Common myeloid progenitor, CD34-positive (primary cell): Measurements from ENCODE around the gene PCDHGA5. TPM values are rescaled to one million over a fixed set of nuclear protein-coding genes. Genes with fewer than 3 reads are reported as not detected.
A peak's percentile ranks its signal among the peaks of the same experiment; 100 is the strongest.
"Not testable (repeated sequence)": the region's sequence is repeated elsewhere in the genome, so short reads cannot be mapped to it uniquely, and the experiment has no call there.

Source experiments
- CTCF ChIA-PET: fragments of 350-600 bp; sonication (Branson Sonifier 250); formaldehyde crosslinking; loops from one replicate; lab custom pipeline; 2021; ENCODE audit warnings: antibody characterized with exemption; lab: Charles Lee
- POLR2A ChIA-PET: fragments of 350-600 bp; sonication (Branson Sonifier 250); formaldehyde crosslinking; loops from one replicate; lab custom pipeline; 2021; ENCODE audit warnings: antibody characterized with exemption; lab: Charles Lee
- DNase-seq, 3 donors: peaks; one replicate each; pipeline versions ENCODE4 v3.0.0 to v3.0.0-alpha.2; 2013
- H3K27ac ChIP-seq, 2 experiments: 1 replicate in 1 of 2; 2 replicates in 1 of 2; pipeline ENCODE4 v1.7.0; 2013; ENCODE audit warnings: inconsistent platforms in 2 of 2, low read length in 2 of 2, mild to moderate bottlenecking in 2 of 2, low read depth in 1 of 2, moderate library complexity in 1 of 2; ENCODE audit not compliant: severe bottlenecking in 2 of 2, insufficient read depth in 1 of 2, poor library complexity in 1 of 2
- H3K27me3 ChIP-seq, 5 experiments: replicated peaks in 2 of 5; 1 replicate in 3 of 5; 2 replicates in 2 of 5; pipeline versions ENCODE4 v1.6.1 to v1.7.0; 2013; ENCODE audit warnings: low read length in 4 of 5, mild to moderate bottlenecking in 2 of 5, moderate library complexity in 2 of 5, inconsistent platforms in 1 of 5; ENCODE audit not compliant: insufficient read depth in 5 of 5, control insufficient read depth in 4 of 5
- H3K36me3 ChIP-seq, 4 experiments: 1 replicate in 2 of 4; 2 replicates in 2 of 4; pipeline versions ENCODE4 v1.6.1 to v1.7.0; 2013; ENCODE audit warnings: low read length in 3 of 4, control low read depth in 1 of 4, mild to moderate bottlenecking in 1 of 4; ENCODE audit not compliant: control insufficient read depth in 4 of 4, insufficient read depth in 4 of 4
- H3K4me1 ChIP-seq, 4 experiments: 1 replicate in 3 of 4; 2 replicates in 1 of 4; pipeline versions ENCODE4 v1.6.1 to v1.7.1; 2013; ENCODE audit warnings: low read length in 3 of 4, mild to moderate bottlenecking in 3 of 4, control low read depth in 1 of 4, inconsistent platforms in 1 of 4, moderate library complexity in 1 of 4; ENCODE audit not compliant: control insufficient read depth in 4 of 4, insufficient read depth in 4 of 4; ENCODE audit errors: control extremely low read depth in 1 of 4
- H3K4me3 ChIP-seq, 7 experiments: 1 replicate in 4 of 7; 2 replicates in 3 of 7; pipeline versions ENCODE4 v1.5.1 to v1.7.0; 2013; ENCODE audit warnings: mild to moderate bottlenecking in 7 of 7, low read length in 6 of 7, moderate library complexity in 6 of 7, inconsistent platforms in 2 of 7, low read depth in 2 of 7, control low read depth in 1 of 7; ENCODE audit not compliant: insufficient read depth in 4 of 7, control insufficient read depth in 1 of 7; ENCODE audit errors: extremely low read depth in 1 of 7
- H3K9me3 ChIP-seq, 5 experiments: 1 replicate in 4 of 5; 2 replicates in 1 of 5; pipeline versions ENCODE4 v1.6.1 to v1.7.1; 2013; ENCODE audit warnings: low read length in 4 of 5, mild to moderate bottlenecking in 2 of 5, inconsistent platforms in 1 of 5, low read depth in 1 of 5, moderate library complexity in 1 of 5; ENCODE audit not compliant: control insufficient read depth in 4 of 5, insufficient read depth in 2 of 5; ENCODE audit errors: control extremely low read depth in 1 of 5
- WGBS: methylation state at CpG from one replicate; pipeline ENCODE4 v1.1.5; 2013; ENCODE audit not compliant: insufficient coverage; 5-methylcytosine and 5-hydroxymethylcytosine counted together
- polyA plus RNA-seq: library from polyadenylated mRNA; unstranded; fragments of 120-200 nt; gene quantifications from one replicate; pipeline ENCODE4 v1.2.1, GENCODE V29; 2013

The PCDHGA5 gene
- polyA plus RNA-seq: 0.55 TPM

DNA sequence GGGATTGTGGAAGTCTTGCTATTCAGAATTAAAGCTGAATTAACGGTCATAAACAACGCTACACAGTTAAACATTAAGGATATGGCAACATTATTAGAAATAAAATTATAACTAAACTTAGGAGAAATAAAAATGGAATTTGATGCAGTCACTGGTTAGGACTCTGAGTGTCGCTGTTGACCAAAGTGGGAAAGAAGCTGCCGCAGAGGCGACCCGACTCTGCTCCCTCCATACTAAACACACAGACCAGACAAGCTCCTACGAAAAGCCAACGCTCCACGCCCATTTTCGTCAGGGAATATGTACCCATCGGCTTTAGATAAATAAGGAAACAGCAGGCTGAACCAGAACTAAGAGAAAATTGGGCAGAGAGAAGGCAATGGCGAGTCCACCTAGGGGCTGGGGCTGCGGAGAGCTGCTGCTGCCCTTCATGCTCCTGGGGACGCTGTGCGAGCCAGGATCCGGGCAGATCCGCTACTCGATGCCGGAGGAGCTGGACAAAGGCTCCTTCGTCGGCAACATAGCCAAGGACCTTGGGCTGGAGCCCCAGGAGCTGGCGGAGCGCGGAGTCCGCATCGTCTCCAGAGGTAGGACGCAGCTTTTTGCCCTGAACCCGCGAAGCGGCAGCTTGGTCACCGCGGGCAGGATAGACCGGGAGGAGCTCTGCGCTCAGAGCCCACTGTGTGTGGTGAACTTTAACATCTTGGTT, at the start of gene PCDHGA5:
Gene PCDHGA5, plus strand, starts transcription at position 211 of the 709 bp plus-strand sequence. Its CDS starts 169 bp downstream, at position 380.
- Histone ChIP-seq H3K27ac (no peak within 1 kb of the TSS), H3K4me1 (no peaks in the 10 kb centered on the region), H3K9me3 (peaks cover 10 to 74% (median 58%) of the 10 kb centered on the region in 5 experiments), H3K36me3 (peaks cover 0 to 21% (median 0%) of the 10 kb centered on the region in 4 experiments), H3K4me3 (peak within 1 kb of the TSS in 1 of 7 experiments; percentile 20), H3K27me3 (peaks cover 19 to 81% (median 52%) of the 10 kb centered on the region in 5 experiments)
- DNase-seq: peak in 2 of 3 donors; percentile 19 to 35
- 23% methylated on average over 28 of the region's 34 CpGs for WGBS
- CTCF ChIA-PET: interaction anchor here (0.8 to 1.5 kb wide), 3 partner anchors 10 to 199 kb away, joined by 3 to 5 read pairs (median 4); no protein-coding TSS in a partner anchor
- POLR2A ChIA-PET: no interaction called here

DNA sequence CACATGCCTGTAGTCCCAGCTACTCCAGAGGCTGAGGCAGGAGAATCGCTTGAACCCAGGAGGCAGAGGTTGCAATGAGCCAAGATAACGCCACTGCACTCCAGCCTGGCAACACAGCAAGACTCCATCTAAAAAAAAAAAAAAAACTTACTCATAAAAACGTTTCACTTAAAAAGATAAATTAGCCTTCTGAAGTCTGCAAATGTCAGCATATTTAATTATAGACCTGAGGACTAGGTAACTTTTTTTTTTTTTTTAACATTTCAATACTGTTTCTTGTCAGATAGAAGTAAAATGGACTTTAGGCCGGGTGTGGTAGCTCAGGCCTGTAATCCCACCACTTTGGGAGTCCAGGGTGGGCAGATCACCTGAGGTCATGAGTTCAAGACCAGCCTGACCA, 47.0 kb upstream of the PCDHGA5 start:
- peaks cover 23 to 75% (median 51%) of the 10 kb centered on the region in 5 experiments for H3K9me3 ChIP-seq
- DNase-seq, H3K27me3 ChIP-seq, POLR2A ChIA-PET, H3K4me3 ChIP-seq, H3K4me1 ChIP-seq, H3K27ac ChIP-seq: not testable (repeated sequence)
- CTCF ChIA-PET: interaction anchor here (1.4 kb wide), 1 partner anchor 11 kb away, joined by 4 read pairs; no protein-coding TSS in a partner anchor
- H3K36me3 ChIP-seq: peaks cover 11 to 41% (median 24%) of the 10 kb centered on the region in 4 experiments
- WGBS: 100% methylated on average over 2 of the region's 4 CpGs

DNA sequence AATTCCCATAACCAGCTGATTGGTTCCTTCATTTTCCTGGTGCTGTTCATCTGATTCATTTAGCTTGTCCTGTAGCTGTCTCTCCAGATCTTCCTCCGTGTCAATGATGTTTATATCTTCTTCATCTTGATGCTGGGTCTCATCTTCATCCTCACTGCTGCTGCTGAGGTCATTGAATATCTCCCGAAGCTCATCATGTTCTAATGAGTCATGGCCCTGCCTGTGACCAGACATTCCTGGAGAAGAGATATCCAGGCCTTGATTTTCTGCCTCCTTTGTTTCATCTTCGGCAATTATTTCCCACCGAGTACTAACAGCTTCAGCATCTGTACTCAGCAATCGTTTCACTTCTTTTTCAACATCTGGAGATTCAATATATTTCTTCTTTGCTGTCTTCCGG, 44.8 kb upstream of the PCDHGA5 start:
- POLR2A ChIA-PET: no interaction called here
- 98% methylated on average over 6 of the region's 6 CpGs for WGBS

DNA sequence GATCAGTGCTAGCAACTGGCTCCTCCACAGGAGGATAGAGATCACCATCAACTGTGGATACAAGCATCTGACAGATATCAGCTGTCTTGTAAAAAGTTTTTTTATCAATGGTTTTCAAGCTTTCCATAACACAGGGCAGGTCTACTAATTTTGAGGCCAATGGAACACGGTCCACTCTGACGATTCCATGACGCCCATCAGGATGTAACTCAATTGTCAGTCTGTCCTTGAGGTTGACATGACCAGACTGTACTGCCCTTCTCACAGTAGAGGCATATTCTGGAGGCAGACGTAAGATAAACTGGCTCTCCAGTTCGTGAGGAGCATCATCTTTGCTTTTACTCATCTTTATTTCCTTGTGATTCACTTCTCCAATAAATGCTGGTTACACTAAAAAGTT, 44.3 kb upstream of the PCDHGA5 start:
- Histone ChIP-seq H3K36me3 (peaks cover 11 to 36% (median 24%) of the 10 kb centered on the region in 4 experiments), H3K27ac (no peak overlapping the region), H3K9me3 (peaks cover 18 to 73% (median 44%) of the 10 kb centered on the region in 5 experiments), H3K4me3 (peak overlapping the region in 6 of 7 experiments; percentile 80 to 97 (median 88)), H3K4me1 (peaks cover 0 to 5% (median 0%) of the 10 kb centered on the region in 4 experiments), H3K27me3 (no peaks in the 10 kb centered on the region)
- CTCF ChIA-PET: interaction anchor here (0.8 to 3.5 kb wide), 21 partner anchors 8 to 244 kb away, joined by 3 to 12 read pairs (median 5); partner anchors contain the start of genes PCDHGA10, PCDHGA11, PCDHGA12 and PCDHGA2
- 85% methylated on average over 5 of the region's 5 CpGs for WGBS
- no peak for DNase-seq
- POLR2A ChIA-PET: interaction anchor here (1.2 kb wide), 1 partner anchor 299 kb away, joined by 3 read pairs; the partner anchor contains the start of gene DIAPH1

More for the DNA sequence above, 44.8 kb upstream of the PCDHGA5 start:
- H3K4me3 ChIP-seq: peak overlapping the region in 1 of 7 experiments; percentile 19
- peaks cover 0 to 5% (median 0%) of the 10 kb centered on the region in 4 experiments for H3K4me1 ChIP-seq
- H3K27ac ChIP-seq: no peak overlapping the region
- peaks cover 20 to 72% (median 45%) of the 10 kb centered on the region in 5 experiments for H3K9me3 ChIP-seq
- CTCF ChIA-PET: interaction anchor here (1.2 to 3.5 kb wide), 12 partner anchors 15 to 245 kb away, joined by 3 to 12 read pairs (median 6); partner anchors contain the start of genes PCDHGA10, PCDHGA11, PCDHGA12 and PCDHGA2
- no peak for DNase-seq
- peaks cover 11 to 38% (median 24%) of the 10 kb centered on the region in 4 experiments for H3K36me3 ChIP-seq
- no peaks in the 10 kb centered on the region for H3K27me3 ChIP-seq

DNA sequence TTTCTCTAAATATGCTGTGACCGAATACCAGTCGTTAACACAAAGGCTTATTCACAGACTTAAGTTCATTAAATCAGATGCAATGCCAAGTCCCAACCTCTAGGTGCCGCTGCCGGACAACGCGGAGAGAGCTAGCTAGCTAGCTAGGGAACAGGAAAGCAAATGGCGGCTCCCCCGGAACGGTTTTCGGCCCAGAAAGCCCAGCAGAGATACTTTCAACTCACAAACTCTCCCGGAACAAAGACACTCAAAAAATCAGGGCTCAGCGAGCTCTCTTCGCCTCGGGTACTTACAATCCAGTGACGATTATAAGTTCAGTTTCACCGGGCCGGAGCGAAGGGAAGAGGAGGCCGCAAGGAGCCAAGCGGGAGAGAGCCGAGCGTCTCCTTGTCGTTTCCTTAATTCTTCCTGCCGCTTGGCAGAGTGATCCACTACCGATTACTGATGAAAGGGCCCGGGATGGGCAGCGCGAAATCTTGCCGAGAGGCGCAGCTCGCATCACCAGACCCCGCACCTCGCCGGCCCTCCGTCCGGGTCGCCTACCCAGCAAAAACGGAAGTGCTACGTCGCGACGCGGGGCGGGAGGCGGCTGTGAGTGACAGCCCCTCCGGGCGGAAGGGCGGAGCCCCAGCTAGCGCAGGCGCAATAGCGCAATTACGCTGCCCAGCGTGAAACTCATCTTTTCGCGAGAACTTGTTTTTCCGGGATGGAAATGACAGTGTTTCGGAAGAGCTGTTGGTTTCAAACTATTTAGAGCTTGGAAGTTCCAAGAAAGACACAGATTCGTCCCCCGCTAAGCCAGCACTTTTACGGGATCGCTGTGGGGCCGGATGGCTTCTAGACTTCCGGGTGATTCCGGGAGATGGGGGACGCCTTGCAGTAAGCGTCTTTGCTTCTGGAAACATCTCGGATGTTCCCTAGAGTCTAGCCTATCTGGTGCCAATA, 43.5 kb upstream of the PCDHGA5 start, which contains the start of gene TAF7:
Gene TAF7, minus strand, starts transcription at position 560 of the 945 bp plus-strand sequence. CDS start 740 bp downstream, outside the sequence.
- Histone ChIP-seq H3K27ac (peak within 1 kb of the TSS; percentile 99), H3K27me3 (no peaks in the 10 kb centered on the region), H3K9me3 (peaks cover 12 to 70% (median 37%) of the 10 kb centered on the region in 5 experiments), H3K4me3 (peak within 1 kb of the TSS; percentile 62 to 97 (median 87)), H3K4me1 (peaks cover 0 to 5% (median 0%) of the 10 kb centered on the region in 4 experiments), H3K36me3 (peaks cover 11 to 32% (median 22%) of the 10 kb centered on the region in 4 experiments)
- ChIA-PET POLR2A (interaction anchor here (1.2 kb wide), 1 partner anchor 298 kb away, joined by 3 read pairs; the partner anchor contains the start of gene DIAPH1), CTCF (interaction anchor here (0.5 to 3.5 kb wide), 24 partner anchors 9 to 243 kb away, joined by 3 to 12 read pairs (median 4); partner anchors contain the start of genes PCDHGA10, PCDHGA11, PCDHGA12 and PCDHGA2)
- peak; percentile 96 to 98 (median 97) for DNase-seq
- under 1% methylated on average over 65 of the region's 67 CpGs for WGBS

DNA sequence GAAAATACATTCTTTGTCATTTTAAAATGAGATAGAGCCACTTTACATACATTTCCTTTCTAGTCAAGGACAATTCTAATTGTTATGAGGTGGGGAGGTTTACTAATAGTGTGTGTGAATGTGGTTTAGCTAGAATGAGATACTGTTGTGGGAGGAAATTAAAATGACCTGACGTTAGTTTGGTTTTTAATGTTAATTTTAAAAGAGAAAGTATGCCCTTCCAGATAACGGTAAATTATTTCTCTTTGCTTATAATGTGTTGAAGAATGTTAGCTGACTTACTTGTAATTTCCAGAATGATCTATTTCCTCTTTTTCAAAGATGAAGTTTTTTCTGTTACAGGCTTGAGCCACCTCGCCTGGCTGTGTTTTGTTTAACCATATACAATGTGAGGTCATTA, 41.7 kb upstream of the PCDHGA5 start:
- Histone ChIP-seq H3K27me3 (peaks cover 0 to 4% (median 3%) of the 10 kb centered on the region in 5 experiments), H3K36me3 (peaks cover 11 to 22% (median 16%) of the 10 kb centered on the region in 4 experiments), H3K27ac (no peak overlapping the region), H3K4me3 (no peak overlapping the region), H3K4me1 (peaks cover 0 to 5% (median 0%) of the 10 kb centered on the region in 4 experiments), H3K9me3 (peaks cover 11 to 61% (median 39%) of the 10 kb centered on the region in 5 experiments)
- ChIA-PET POLR2A (no interaction called here), CTCF (interaction anchor here (1.0 kb wide), 1 partner anchor 246 kb away, joined by 3 read pairs; no protein-coding TSS in a partner anchor)
- 100% methylated on average over 2 of the region's 3 CpGs for whole genome bisulfite sequencing
- no peak for DNase-seq
